Hematopoietic multipotent progenitor cell treated with erythropoietin and hydrocortisone succinate and interleukin-3 and kit ligand, for 6 days (in vitro differentiated cells): ENCODE measurements around the gene INMT.
"Not testable (repeated sequence)": the region's sequence is repeated elsewhere in the genome, so short reads cannot be mapped to it uniquely, and the experiment has no call there.

ENCODE experiments used
- DNase-seq: peaks from one replicate; pipeline ENCODE4 v3.0.0-alpha.2; 2015

The INMT gene

GRCh38 chr7:30751696-30752273 is at the start of gene INMT:
Gene INMT (plus strand): TSS chr7:30752135. CDS start chr7:30752151, 16 bp downstream.
- no peak for DNase-seq

DNA sequence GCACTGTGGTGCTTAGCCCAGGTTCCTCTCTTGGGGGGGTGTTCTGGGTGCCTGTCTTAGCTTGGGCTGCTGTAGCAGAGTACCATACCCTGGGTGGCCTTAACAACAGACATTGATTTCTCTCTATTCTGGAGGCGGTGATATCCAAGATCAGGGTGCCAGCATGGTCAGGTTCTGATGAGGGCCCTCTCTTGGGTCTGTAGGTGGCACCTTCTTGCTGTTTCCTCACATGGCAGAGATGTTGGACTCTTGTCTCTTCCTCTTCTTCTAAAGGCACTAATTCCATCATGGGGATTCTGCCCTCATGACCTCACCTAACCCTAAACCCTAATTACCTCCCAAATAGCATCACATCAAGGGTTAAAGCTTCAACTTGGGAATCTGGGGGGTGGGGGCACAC is 49.7 kb upstream of the INMT start:
- DNase-seq = peak; percentile 45

DNA sequence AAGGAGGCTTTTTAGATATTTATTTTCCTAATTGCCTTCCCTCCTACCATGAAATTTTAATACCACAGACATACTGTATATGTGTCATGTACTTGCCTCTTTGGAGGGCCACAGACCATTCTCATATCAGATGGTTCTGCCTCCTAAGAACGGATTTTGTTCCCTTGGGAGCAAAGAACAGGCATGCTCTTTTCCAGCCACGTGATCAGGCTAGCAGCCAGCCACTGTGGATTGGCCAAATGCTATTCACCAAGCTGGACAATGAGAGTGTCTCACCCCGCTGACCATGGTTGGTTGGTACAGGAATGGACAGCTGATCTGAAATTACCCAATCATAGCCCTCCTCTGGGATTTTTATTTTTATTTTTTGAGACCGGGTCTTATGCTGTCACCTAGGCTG is 48.2 kb upstream of the INMT start:
- no peak for DNase-seq

GRCh38 chr7:30705008-30705407 is 46.9 kb upstream of the INMT start:
- DNase-seq = no peak

- no peak for DNase-seq
Measured at GRCh38 chr7:30705596-30705995, 46.3 kb upstream of the INMT start.

DNA sequence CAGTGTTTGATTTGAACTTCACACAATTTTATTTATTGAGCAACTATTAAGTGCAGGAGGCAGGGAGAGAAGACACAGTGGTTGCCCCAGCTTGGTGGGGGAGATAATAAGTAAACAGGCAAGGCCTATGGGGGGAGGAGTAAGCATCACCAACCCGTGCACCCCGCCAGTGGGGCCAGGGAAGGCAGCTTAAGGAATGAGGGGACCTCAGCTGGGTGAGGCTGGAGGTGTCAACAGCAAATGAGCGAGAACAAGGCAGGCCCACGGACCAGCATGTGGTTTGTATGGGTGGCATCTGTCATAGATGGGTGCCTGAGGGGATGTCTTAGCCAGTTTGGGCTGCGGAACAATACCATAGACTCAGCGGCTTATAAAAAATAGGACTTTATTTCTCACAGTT is 45.6 kb upstream of the INMT start:
- DNase-seq = no peak

- no peak for DNase-seq
Measured at GRCh38 chr7:30706908-30707307, 45.0 kb upstream of the INMT start.

DNA sequence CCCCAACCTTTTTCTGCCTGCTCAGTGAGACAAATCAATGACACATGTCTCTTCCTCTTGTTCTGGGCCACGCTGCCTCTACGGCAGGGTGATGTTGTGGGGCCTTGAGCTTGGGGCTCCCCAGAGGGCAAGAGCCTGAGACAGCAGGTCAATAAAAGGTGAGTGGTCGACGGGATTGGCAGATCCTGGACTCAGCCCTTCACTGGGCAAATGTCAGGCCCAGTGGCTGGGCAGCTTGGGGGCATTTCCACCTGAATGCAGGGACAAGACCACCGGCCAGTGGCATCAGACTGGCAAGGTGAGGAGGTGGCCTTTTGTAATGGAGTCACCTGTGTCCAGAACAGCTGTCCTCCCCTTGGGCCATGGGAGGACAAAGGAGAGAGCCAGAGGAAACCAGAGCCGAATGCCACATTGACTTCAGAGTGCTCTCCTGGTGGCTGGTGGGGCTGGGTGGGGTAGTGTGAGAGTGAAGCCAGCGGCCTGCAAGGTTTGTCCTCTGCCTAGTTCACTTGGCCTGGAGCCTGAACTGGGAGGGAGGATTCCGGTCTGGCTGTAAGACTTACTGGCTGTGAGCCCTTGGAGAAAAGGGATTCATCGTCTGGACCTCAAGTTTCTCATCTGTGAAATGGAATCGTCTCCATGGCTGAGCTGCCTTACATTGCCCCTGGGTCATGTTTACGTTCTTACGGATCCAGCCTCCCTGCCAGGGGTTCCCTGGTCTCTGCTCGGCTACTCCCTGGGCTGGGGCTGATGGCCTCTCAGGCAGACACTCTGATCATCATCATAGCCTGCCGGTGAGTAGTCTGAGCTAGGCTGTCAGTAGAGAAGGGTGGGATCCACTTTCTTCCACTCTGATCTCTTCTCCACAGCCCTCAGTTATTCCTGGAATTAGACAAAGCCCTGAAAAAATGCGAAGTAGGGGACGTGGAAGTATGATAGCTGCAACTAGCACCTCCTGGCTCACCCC is 44.3 kb upstream of the INMT start:
- no peak for DNase-seq

DNA sequence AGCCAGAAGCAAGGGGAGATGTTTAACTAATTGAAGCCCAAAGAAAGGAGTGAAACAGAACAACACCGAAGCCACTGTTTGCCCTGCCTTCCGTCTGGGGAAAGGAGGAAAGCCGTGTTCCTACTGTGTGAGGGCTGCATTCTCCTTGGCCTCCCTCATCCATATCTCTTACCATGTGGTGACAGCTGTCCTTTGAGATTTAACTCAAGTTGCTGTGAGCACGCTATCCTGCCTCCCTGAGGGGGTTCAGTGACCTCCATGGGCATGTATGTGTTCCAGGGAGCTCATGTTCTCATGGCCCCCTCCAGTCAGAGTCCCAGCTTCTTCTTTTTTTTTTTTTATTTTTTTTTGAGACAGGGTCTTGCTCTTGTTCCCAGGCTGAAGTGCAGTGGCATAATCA is 43.5 kb upstream of the INMT start:
- no peak for DNase-seq

DNA sequence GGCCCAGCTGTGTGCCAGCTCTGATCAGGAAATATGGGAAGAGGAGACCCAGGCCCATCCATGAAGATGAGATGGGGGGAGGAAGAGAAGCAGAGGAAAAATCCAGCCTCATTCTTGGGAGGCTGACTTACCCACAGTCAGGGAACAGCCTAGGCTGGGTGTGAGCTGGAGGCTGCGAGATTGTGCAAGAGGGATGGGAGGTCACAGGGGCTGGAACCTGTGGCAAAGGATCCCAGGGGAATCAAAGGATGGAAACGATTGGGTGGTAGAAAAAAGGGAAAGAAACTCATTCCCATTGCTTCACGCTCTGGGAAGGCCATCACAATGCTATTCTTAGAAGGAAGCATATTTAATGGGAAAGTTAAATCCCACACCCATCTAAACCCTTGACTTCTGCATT is 43.0 kb upstream of the INMT start:
- no peak for DNase-seq

DNA sequence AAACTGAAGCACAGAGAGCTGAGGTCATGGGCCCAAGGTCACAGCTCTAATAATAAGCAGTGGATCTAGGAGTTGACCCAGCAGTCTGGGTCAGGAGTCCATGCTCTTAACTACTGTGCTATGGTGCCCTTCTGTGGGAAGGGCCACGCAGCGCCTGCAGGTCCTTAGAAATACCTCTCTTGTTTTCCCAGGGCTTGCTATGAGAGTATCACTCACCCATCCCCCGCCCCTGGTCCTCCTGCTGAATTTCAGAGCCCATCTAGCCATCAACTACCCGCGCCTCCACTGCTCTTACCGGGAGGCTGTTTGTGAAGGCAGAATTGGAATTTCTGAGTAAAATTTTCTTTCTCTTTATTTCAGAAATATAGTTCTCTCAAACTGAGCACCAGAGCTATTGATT is 42.4 kb upstream of the INMT start:
- DNase-seq = no peak

- no peak for DNase-seq
Measured at GRCh38 chr7:30710669-30711068, 41.3 kb upstream of the INMT start.

- DNase-seq = no peak
Measured at GRCh38 chr7:30713392-30713791, 38.5 kb upstream of the INMT start.

DNA sequence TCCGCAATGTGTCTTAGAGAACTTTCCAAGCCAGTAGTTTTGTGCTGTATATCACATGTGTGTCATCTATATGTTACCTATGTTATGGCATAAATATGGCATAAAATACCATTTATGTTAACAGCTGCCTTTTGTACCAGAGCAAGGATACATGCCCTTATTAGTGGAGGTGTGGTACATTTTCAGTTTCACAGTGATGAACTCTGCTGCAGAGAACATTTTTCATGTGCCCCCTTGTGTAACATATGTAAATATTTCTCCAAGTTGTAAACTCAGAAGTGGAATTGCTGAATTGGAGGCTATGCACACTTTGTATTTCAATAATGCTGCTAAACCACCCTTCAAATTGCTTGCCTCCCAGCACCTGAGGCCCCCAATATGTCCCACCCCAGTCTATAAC is 37.8 kb upstream of the INMT start:
- no peak for DNase-seq

DNA sequence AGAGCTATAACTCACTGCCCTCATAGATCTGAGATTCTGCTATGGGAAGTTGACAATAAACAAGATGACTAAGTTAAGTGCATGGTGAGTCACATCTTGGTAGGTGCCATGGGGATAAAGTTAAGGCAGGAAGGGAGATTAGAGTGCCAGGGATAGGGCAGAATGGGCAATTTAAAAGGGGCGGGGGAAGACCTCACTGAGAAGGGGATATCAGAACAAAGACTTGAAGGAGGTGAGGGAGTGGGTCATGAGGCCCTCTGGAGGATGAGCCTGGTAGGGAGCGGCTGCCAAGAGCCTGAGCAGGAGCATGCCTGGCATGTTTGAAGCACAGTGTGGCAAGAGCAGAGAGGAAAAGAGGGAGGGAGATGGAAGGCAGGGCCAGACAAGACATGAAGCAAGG is 34.8 kb upstream of the INMT start:
- peak; percentile 5 for DNase-seq

DNA sequence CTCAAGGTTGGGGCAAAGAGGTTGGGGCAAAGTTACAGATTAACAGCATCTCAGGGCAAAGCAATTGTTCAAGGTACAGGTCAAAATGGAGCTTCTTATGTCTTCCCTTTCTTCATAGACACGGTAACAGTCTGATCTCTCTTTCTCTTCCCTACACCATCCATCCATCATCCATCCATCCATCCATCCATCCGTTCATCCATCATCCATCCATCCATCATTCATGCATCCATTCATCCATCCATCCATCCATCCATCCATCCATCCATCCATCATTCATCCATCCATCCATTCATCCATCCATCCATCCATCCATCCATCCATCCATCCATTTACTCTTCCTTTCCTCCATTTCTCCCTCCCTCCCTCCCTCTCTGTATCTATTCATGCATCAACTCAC is 32.5 kb upstream of the INMT start:
- DNase-seq = not testable (repeated sequence)

DNA sequence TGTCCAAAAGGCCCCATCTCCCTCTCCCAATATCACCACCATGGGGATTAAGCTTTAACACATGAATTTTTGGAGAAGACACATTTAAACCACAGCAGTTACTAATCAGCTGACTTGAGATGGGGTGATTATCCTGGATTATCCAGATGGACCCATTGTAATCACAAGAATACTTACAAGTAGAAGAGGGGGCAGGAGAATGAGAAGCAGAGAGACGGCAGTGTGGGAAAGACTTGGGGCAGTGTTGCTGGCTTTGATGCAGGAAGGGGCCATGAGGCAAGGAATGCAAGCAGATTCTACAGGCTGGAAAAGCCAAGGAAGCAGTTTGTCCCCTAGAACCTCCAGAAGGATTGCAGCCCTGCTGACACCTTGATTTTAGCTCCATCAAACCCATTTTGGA is 30.7 kb upstream of the INMT start:
- no peak for DNase-seq

GRCh38 chr7:30722187-30722586 is 29.7 kb upstream of the INMT start:
- DNase-seq = no peak

DNA sequence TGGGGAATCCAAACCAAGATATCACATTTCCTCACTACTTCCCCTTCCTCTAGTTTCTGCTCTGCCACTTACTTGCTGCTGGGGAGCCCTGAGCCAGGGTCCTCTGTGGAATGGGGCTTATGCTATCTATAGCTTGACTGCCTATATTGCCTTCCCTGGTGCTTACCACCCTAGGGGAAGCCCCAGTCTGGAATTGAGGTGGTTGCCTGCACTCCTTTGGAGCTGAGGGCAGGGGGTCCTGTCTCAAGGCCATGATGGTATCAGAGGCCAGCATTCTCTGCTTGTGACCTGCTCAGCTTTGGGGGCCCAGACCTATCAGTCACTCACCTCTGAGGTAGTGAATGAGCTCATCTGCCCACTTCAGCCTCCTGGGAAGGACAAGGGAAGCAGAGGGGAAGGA is 29.3 kb upstream of the INMT start:
- DNase-seq = no peak

DNA sequence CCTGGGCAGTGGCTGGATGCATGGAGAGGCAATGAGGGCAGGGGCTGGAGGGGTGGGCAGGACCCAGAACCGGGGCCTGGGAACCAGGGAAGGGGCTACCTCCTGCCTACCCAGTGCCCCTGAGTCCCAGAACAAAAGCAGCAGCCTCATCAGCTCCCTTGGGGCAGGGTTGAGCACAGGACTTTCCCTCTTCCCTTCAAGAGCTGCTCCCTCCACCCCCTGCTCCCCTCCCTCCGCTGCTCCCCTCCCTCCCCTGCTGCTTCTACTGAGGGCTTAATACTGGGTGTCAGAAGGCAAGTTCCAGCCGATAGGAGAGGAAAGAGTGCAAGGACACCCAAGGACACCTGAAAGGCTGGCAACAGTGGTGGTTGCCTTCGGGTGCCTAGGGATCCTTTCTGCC is 28.2 kb upstream of the INMT start:
- DNase-seq = no peak

DNA sequence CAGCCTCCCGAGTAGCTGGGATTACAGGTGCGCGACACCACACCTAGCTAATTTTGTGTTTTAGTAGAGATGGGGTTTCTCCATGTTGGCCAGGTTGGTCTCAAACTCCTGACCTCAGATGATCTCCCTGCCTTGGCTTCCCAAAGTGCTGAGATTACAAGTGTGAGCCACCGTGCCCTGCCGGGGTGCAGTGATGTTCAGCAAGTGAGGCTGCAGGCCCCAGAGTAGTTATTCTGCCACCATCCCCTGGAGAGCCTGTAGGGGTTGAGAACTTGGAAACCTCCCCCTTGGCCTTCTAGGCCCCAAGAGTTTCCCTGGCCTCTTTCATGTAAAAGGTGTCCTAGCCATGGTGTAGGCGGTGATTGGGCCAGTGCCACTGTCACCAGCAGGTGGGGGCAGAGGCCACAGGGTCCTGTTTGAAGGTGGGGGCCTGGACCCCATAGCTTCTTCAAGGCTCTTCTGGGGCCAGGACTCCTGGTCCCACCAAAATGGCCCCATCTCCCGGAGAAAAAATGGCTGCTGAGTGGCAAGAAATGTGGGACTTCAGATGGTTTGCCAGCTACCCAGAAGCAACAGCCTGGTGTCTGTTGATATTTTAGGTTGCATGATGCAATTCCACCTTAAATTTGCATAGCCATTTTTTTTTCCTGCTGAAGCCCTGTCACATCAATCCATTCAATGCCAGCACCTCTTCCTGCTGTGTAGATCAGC is 25.5 kb upstream of the INMT start:
- DNase-seq = no peak

GRCh38 chr7:30727061-30727945 is 24.6 kb upstream of the INMT start:
- peak; percentile 47 for DNase-seq

GRCh38 chr7:30728591-30729100 is 23.3 kb upstream of the INMT start:
- DNase-seq = no peak
